Fibroblast of skin of right biceps (primary cell): ENCODE measurements around the gene NTF4.

ENCODE experiments used
- DNase-seq: peaks from one replicate; pipeline ENCODE4 v3.0.0-alpha.2; 2013

Gene NTF4

DNA sequence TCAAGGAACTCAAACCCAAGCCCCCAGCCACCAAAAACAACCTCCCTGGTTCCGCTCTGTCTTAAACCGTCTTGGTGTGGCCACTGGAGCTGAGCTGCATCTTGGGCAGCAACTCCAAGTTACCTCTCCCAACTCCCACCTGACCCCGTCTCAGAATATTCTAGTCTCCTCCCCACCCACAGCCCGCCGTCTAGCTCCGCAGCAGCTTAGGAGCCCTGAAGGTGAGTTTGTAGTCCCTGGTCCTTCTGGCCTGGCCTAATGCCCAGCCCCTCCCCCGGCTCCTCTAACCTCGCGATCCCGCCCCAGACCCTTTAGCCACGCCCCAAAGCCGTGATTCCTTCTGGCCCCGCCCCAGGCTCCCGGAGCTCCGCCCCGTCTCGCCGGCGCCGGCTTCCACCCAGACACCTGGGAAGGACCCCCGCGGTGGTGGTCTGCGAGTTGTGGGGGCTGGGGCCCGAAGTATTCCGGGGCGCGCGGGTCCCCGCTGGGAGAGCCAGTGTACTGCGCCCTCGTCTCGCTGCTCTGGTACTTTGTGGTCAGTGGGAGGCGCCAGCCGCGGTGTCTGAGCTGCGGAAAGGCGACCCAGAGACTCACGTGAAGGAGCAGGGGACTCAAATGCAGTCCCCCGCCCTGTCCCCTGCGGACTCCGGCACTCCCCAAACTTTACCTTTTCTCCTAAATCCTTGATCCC, 45.2 kb downstream of the NTF4 start:
- DNase-seq: peak; percentile 50

DNA sequence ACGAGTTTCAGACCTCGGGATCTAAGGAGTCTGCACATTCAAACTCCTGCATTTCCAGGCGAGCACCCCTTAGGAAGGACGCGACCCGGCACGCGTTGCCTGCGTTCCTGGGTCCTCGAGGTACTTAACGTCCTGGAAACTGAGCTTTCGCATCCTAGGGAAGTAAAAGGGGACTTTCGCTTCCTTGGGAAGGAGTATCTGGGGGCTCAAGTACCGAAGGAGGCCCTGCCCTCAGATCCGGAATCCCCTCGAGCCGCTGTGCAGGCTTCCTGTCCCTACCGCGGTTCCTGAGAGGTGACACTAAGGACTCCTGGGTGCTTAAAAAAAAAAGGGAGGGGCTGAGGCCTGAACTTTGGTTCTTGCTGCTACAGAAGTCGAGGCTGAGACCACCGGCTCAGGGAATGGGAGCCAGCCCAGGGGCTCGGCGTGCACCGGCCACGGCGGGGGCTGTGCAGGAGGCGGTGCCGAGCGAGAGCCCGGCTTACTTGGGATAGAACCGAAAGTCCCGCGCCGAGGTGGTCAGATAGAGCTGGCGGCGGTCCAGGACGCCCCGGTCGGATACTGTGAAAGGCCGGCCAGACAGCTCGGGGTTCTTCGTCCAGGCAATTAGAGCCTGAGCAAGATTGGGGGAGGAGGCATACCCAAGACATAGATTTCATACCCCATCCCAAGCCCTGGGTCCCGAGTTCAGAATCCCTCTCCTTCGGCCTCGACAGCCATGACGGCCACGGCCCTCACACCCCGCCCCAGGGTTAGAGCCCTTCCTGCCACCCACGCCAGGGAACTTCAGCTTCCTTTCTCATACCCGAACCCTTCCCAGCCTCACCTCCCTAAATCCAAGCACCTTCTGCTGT, 46.0 kb downstream of the NTF4 start:
- DNase-seq: peak; percentile 14

- peak; percentile 78 for DNase-seq
These were observed 46.8 kb downstream of the NTF4 start for GRCh38 chr19:49017666-49018351.

DNA sequence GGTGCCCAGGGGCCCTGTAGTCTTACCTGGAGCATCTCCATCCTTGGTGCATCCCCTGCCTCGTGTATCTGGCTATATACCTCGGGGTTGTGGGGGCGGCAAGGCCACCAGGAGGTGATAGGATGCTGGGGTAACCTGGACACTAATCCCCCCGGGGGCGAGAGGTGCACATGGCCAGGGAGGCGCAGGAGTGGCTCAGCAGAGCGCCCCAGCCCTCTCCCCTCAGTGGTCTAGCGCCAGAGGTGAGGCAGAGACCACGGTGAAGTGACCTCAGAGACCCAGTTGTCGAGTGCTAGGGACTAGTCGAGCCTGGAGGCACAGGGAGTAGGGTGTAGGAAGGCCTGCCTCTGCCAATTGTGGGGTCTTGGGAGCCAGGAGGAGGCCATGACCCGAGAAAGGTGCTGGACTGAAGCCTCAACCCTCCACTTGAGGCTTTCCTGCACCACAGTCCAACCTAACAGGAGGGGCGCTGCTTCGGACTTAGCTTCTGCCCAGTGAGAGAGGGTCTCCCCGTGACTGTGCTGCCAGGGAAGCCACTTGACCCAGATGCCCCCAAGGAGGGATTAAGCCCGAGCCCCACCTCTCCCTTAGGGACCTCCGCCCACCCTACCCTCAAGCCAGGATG, 47.5 kb downstream of the NTF4 start, which contains the start of gene LHB:
Gene LHB (minus strand): TSS at position 51 of the 625 bp plus-strand sequence. CDS start 10 bp downstream, at position 41.
- DNase-seq: no peak

- DNase-seq: no peak
These were observed 48.4 kb downstream of the NTF4 start for GRCh38 chr19:49016067-49016839.

DNA sequence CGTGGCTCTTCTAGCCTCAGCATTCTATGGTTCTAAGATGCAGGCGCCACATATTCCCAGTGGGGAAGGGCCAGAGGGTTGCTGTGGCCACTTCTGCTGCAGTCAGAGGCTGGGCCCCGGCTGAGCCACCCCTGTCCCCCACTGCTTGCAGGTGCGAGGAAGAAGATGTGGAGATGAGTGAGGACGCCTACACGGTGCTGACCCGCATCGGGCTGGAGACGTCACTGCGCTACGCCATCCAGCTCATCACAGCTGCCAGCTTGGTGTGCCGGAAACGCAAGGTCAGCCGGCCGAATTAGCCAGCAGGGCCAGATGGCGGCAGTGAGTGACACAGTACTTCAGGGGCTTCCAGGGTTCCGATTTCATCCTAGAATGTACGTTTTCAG, 49.8 kb downstream of the NTF4 start:
- DNase-seq: no peak

DNA sequence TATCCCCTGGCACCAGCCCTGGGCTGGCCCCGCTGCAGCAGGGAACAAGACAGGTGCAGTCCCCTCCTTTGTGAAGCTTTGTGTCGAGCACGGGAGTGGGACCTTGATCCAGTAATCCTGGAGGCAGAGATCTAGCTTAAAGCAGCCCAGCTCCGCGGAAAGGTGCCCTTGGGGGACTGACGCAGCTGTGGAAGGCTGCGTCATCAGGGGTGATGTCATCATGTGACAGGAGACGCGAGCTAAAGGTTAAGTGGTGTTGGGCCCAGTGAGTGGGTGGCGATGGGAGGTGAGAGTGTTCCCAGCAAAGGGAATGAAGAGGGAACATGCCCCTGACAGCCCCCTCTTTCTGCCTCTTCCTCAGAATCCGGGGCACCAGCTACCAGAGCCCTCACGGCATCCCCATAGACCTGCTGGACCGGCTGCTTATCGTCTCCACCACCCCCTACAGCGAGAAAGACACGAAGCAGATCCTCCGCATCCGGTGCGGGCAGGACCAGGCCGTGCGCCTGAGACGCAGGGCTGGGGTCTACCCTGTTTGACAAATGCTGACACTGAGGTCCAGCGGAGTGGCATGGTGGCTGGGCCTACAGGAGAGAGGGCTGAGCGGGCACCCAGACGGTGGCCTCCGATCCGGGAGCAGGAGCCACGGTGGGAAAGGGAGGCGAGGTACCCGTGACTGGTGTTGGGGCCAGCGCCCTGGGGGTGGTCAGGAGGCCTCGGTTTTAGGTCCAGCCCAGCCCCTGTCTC, 50.3 kb downstream of the NTF4 start:
- no peak for DNase-seq

GRCh38 chr19:49011194-49011593, 53.4 kb downstream of the NTF4 start:
- no peak for DNase-seq
